Erythroblast (primary cell): ENCODE results near the gene LKAAEAR1.

Experiments
- DNase-seq, 2 experiments: peaks; one replicate each; lab custom pipeline; 2025; lab: John Stamatoyannopoulos, UW
- GATA1 ChIP-seq: IDR thresholded peaks from 2 replicates; pipeline ENCODE4 v1.6.1; 2011; ENCODE audit warnings: low read depth, mild to moderate bottlenecking, control low read depth, low read length, moderate library complexity
- POLR2A ChIP-seq: IDR thresholded peaks from 2 replicates; pipeline ENCODE4 v1.6.1; 2011; ENCODE audit warnings: mild to moderate bottlenecking, low read length

LKAAEAR1 gene

GRCh38 chr20:64045346-64046011 lies 38.7 kb downstream of the LKAAEAR1 start:
- DNase-seq: no peak

DNA sequence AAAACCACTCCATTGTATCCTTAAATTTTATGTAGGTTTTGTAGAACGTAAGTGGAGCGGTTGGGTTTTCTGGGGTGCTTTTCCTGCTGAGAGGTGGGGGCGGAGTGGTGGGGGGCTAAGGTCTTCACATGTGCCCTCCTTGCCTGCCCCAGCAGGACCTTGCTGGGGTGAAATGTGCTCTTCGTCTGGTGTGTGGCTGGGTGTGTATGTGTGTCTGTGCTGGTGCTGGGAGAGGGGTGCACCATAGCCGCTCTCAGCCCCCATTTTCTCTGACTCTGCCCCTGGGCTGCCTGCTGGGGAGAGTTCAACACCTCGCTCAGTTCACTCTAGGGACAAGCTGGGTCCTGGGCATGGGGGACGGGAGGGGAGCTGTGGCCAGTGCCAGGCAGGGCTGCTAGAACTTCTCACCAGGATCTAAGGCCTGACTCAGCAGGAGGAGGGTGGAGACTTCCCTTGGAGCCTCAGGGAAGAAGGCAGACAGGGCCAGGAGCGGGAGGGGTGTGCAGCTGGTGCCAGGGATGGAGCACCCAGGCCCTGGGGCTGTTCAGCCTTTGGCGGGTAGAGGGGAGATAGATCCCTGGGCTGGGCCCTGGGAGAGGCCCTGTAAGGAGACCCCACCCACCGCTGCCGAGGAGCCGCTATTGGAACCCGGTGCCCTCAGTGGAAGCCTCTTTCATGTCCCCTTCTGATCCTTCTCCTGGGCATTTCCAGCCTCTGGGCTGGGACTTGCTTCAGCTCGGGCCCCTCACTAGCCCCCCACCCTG lies 39.5 kb downstream of the LKAAEAR1 start:
- no peak for DNase-seq
- TF ChIP-seq GATA1 (no peak), POLR2A (no peak)

More at GRCh38 chr20:64045346-64046011, 38.7 kb downstream of the LKAAEAR1 start:
- no peak for TF ChIP-seq GATA1
- TF ChIP-seq POLR2A: no peak

DNA sequence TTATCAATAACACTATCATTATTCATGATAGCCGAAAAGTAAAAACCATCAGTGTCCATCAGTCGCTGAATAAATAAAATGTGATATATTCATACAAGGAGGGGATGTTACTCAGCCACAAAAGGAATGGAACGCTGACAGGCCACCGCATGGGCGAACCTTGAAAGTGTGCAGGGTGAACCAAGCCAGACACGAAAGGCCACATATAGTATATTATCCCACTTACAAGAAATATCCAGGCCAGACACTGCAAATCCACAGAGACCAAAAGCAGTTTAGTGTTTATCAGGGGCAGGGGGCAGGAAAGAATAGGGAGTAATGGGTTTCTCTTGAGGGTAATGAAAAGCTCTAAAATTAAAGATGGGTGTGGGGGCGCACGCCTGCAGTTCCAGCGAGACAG lies 40.4 kb downstream of the LKAAEAR1 start:
- DNase-seq: no peak
- TF ChIP-seq POLR2A (no peak), GATA1 (no peak)

DNA sequence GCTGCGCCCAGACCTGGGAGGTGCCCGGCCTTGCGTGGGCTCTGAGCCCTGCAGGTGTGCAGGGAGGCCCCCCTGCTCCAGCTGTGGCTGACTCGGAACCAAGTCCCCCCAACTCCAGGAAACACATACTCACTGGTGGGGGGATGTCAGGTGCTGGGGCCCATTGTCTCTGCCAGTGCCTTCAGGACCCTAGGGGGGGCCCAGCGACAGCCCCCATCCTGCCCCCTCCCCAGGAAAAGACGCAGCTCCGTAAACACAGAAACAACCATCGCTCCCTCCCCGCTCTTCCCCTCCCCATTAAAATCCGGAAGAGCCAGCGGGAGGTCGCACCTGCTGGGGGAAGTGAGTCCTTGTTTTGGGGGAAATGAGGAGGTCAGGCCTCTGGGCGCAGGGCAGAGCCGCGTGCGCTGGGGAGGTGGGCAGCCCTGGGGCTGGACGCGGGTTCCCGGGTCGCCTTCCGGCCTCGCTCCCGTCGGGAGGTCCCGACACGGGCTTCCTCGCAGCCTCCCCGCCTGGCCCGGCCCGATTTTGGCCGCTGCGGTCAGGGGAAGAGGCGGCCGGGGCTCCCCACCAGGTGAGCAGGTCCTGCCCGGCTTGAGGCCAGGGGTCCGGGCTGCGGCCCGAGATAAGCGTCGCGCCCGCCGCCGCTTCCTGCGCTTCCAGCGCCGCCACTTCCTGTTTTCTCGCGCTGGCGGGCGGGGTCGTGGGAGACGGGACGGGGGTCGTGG lies 42.0 kb downstream of the LKAAEAR1 start:
- no peak for TF ChIP-seq GATA1
- no peak for TF ChIP-seq POLR2A

GRCh38 chr20:64041781-64042053 lies 42.5 kb downstream of the LKAAEAR1 start:
- no peak for DNase-seq
- no peak for TF ChIP-seq GATA1
- TF ChIP-seq POLR2A: no peak

More for the DNA sequence above, 42.0 kb downstream of the LKAAEAR1 start:
- DNase-seq: no peak

- TF ChIP-seq GATA1 (no peak), POLR2A (no peak)
- no peak for DNase-seq
These were observed 43.0 kb downstream of the LKAAEAR1 start for GRCh38 chr20:64041040-64041780.

GRCh38 chr20:64040231-64041039 lies 43.8 kb downstream of the LKAAEAR1 start:
- no peak for TF ChIP-seq GATA1
- TF ChIP-seq POLR2A: no peak
- DNase-seq: no peak

- no peak for DNase-seq
- TF ChIP-seq GATA1: no peak
- TF ChIP-seq POLR2A: no peak
These were observed 44.7 kb downstream of the LKAAEAR1 start for GRCh38 chr20:64039293-64040160.

- no peak for TF ChIP-seq GATA1
- TF ChIP-seq POLR2A: no peak
- DNase-seq: peak; percentile 79 to 82
These were observed 45.5 kb downstream of the LKAAEAR1 start for GRCh38 chr20:64038565-64039292.

DNA sequence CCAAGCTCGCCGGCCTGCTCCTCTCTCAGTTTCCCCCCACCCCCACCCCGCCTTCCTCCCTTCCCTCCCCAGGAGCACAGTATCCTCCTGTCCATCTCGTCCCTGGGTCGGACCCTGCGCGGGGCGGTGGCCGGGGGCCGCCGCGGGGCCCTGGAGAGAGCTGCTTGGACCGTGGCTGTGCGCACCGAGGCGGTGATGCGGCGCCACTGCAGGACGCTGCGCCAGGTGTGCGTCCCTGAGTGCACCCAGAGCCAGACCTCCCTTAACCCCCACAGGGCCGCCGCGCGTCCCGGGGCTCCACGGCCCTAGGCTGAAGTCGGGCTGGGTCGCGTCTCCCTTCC lies 46.0 kb downstream of the LKAAEAR1 start:
- peak in 1 of 2 experiments; percentile 58 for DNase-seq
- TF ChIP-seq POLR2A (no peak), GATA1 (no peak)

- TF ChIP-seq POLR2A (no peak), GATA1 (no peak)
- DNase-seq: peak; percentile 32 to 46
These were observed 46.5 kb downstream of the LKAAEAR1 start for GRCh38 chr20:64037498-64038213.
